Kidney (tissue), 14 donors: ENCODE results near the gene CEP120. TPM values are rescaled to one million over a fixed set of nuclear protein-coding genes. Genes with fewer than 3 reads are reported as not detected.
A peak's percentile ranks its signal among the peaks of the same experiment; 100 is the strongest.

ENCODE experiments used
- DNase-seq, 5 donors: peaks; one replicate each; pipeline ENCODE4 v3.0.0-alpha.2; 2013 to 2020
- FAIRE-seq: peaks from 2 replicates; lab custom pipeline; 2012; peaks lifted over from hg19 to GRCh38; lab: Jason Lieb, UNC
- H3K27ac ChIP-seq, 2 donors: one replicate each; pipeline ENCODE4 v1.7.0; 2013; ENCODE audit warnings: low read depth in 2 of 2, low read length in 2 of 2, inconsistent platforms in 1 of 2
- H3K27me3 ChIP-seq: one replicate; pipeline ENCODE4 v1.7.1; 2013; ENCODE audit warnings: low read length, inconsistent platforms; ENCODE audit not compliant: control insufficient read depth, insufficient read depth
- H3K36me3 ChIP-seq, 3 donors: one replicate each; pipeline versions ENCODE4 v1.7.0 to v1.7.1; 2013; ENCODE audit warnings: low read length in 3 of 3, control low read depth in 1 of 3, inconsistent platforms in 1 of 3; ENCODE audit not compliant: insufficient read depth in 3 of 3, control insufficient read depth in 2 of 3
- H3K4me1 ChIP-seq, 3 donors: one replicate each; pipeline versions ENCODE4 v1.7.0 to v1.7.1; 2013; ENCODE audit warnings: low read length in 3 of 3, inconsistent platforms in 1 of 3, low read depth in 1 of 3; ENCODE audit not compliant: control insufficient read depth in 2 of 3, insufficient read depth in 2 of 3
- H3K4me3 ChIP-seq, 3 donors: one replicate each; pipeline versions ENCODE4 v1.7.0 to v1.8.1; 2013; ENCODE audit warnings: low read length in 3 of 3, control low read depth in 1 of 3, inconsistent platforms in 1 of 3
- H3K9ac ChIP-seq, 3 donors: one replicate each; pipeline versions ENCODE4 v1.7.0 to v1.7.1; 2013; ENCODE audit warnings: low read length in 3 of 3, control low read depth in 1 of 3, inconsistent platforms in 1 of 3
- H3K9me3 ChIP-seq, 3 donors: one replicate each; pipeline versions ENCODE4 v1.7.0 to v1.7.1; 2013; ENCODE audit warnings: low read length in 3 of 3, control low read depth in 1 of 3, inconsistent platforms in 1 of 3; ENCODE audit not compliant: control insufficient read depth in 2 of 3, insufficient read depth in 1 of 3
- intact Hi-C: fragments of 100-400 bp; cut with DNase I; formaldehyde crosslinking; loops from one replicate; pipeline ENCODE4 v1.11.1; 2022
- polyA plus RNA-seq: library from polyadenylated mRNA; stranded (reverse); fragments of 350-450 nt; fragmentation: Illumina TruSeq; extraction: RNeasy Lipid Tissue Mini Kit (QIAGEN cat#74804); gene quantifications from one replicate; pipeline ENCODE4 v1.2.3, GENCODE V29; 2014; ENCODE audit warnings: low read depth, low replicate concordance; ENCODE audit not compliant: insufficient read depth
- total RNA-seq: library from RNA; stranded (reverse); fragmentation: NEBNext Ultra II Directional; extraction: Animal tissue kit (Norgen Biotek cat#: 25700); gene quantifications from one replicate; pipeline ENCODE4 v1.2.1, GENCODE V29; 2021
- TF ChIP-seq, protein P1 (sequence below): IDR thresholded peaks from 3 replicates; pipeline ENCODE4 v1.5.1; 2012; ENCODE audit warnings: mild to moderate bottlenecking, moderate library complexity, borderline replicate concordance; ENCODE audit not compliant: insufficient read depth; ENCODE audit errors: extremely low read depth
- donor health status: control.
- donor health status: control.
- donor health status: control.
- donor health status: control.
- donor health status: control.
- donor health status: DM: yes; HTN: yes; CAD: no.
- donor health status: Normal renal cell carcinoma (clear cell type).

Gene CEP120
- total and polyA plus RNA-seq, 2 donors from 2014 or later, result 4.6 to 22.1 TPM

DNA sequence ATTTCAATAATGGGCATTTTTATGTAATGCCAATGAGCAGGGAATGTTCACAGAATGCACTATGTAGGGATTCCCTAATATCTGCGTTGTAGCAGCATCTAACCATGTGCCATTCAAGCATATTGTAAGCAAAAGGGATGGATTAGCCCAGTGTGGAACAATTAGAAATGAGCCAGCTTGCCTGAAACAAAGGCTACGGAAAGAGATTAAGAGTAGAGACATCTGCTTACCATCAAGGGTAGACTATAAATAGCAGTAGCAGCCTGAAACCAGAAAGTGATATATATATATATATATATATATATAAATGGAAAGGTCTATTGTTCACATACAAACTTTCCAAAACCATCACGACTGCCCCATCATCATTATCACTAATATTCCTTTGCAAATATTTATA, 31.9 kb upstream of the CEP120 start:
- H3K36me3 ChIP-seq, result no peaks in the 10 kb centered on the region
- peak in 1 of 5 donors; percentile 39 for DNase-seq
- TF ChIP-seq, protein P1, sequence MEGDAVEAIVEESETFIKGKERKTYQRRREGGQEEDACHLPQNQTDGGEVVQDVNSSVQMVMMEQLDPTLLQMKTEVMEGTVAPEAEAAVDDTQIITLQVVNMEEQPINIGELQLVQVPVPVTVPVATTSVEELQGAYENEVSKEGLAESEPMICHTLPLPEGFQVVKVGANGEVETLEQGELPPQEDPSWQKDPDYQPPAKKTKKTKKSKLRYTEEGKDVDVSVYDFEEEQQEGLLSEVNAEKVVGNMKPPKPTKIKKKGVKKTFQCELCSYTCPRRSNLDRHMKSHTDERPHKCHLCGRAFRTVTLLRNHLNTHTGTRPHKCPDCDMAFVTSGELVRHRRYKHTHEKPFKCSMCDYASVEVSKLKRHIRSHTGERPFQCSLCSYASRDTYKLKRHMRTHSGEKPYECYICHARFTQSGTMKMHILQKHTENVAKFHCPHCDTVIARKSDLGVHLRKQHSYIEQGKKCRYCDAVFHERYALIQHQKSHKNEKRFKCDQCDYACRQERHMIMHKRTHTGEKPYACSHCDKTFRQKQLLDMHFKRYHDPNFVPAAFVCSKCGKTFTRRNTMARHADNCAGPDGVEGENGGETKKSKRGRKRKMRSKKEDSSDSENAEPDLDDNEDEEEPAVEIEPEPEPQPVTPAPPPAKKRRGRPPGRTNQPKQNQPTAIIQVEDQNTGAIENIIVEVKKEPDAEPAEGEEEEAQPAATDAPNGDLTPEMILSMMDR, result no peak

DNA sequence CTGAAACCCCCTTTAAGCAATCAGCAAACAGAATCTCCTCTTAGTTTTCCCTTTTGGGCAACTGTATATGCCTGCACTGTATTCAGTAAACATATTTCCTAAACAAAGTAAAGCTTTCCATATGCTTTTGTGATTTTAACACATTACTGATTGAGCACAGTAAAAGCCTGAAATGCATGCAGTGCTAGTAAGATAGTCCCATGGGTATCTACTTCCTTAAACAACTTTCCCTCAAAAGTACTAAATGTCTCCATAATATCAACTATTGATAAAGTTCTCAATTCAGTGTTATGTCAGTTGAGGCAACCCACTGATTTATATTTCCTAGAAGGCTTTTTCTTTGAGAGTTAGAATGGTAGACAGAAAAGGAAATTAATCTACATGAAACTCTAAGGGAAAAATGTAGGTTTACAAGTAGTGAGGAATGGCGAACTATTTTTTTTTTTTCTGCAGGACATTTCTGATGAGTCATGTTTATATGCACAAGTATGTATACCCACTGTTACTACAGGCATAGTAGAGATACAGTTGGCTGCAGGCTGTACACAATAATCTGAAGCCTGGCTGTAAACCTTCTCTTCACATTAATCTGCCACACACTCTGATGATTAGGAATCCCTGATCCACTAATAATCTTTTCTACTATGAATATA, 31.2 kb upstream of the CEP120 start:
- no peaks in the 10 kb centered on the region for H3K9me3 ChIP-seq
- FAIRE-seq, result no peak
- H3K27me3 ChIP-seq, result no peaks in the 10 kb centered on the region
- no peak overlapping the region for H3K4me3 ChIP-seq
- H3K36me3 ChIP-seq, result no peaks in the 10 kb centered on the region
- no peak for DNase-seq
- H3K27ac ChIP-seq, result no peak overlapping the region
- H3K4me1 ChIP-seq, result no peaks in the 10 kb centered on the region
- H3K9ac ChIP-seq, result no peak overlapping the region
- intact Hi-C loops, result no loop called here
- TF ChIP-seq, protein P1, result no peak

More for the DNA sequence above, 31.9 kb upstream of the CEP120 start:
- Histone ChIP-seq H3K9me3 (no peaks in the 10 kb centered on the region), H3K4me1 (peaks cover 0 to 1% (median 0%) of the 10 kb centered on the region in 3 donors), H3K27me3 (no peaks in the 10 kb centered on the region), H3K27ac (no peak overlapping the region), H3K9ac (no peak overlapping the region), H3K4me3 (no peak overlapping the region)
- FAIRE-seq, result no peak
- intact Hi-C loops, result no loop called here

DNA sequence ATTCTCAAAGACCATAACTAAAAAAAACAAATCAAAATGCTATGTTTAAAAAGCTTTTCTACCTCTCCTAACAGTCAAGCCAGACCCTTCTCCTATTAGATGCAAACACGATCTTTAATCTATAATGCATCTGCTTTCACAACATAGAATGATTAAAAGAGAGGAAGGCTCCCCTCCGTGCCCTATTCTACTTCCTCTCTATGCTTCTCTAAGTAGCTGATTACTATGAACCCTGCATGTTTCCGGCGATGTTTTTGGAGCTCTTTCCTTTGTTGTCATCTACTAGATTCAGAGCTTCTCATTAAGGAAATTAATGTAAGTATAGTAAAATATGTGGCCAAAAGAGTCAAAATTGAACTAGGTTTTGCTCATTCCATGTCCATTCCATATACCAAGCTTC, 29.2 kb upstream of the CEP120 start:
- Histone ChIP-seq H3K9ac (no peak overlapping the region), H3K27ac (no peak overlapping the region), H3K9me3 (no peaks in the 10 kb centered on the region), H3K36me3 (no peaks in the 10 kb centered on the region), H3K4me1 (no peaks in the 10 kb centered on the region), H3K4me3 (no peak overlapping the region), H3K27me3 (no peaks in the 10 kb centered on the region)
- TF ChIP-seq, protein P1, result no peak
- DNase-seq (peak in 1 of 5 donors; percentile 16), FAIRE-seq (no peak)
- intact Hi-C loops, result no loop called here
